MM.1S (cell line): ENCODE measurements around the gene NDOR1.
A peak's percentile ranks its signal among the peaks of the same experiment; 100 is the strongest.

ENCODE experiments used
- DNase-seq: peaks from one replicate; pipeline ENCODE4 v3.0.0-alpha.2; 2015
- H2AFZ ChIP-seq: fragments of 300-600 bp; sonication (generic); 2 replicates; pipeline ENCODE4 v1.6.0; 2016; ENCODE audit warnings: antibody characterized with exemption, low read length
- H3F3A ChIP-seq: fragments of 300-600 bp; sonication (generic); 2 replicates; pipeline ENCODE4 v1.6.1; 2016; ENCODE audit warnings: mild to moderate bottlenecking, antibody characterized with exemption, low read length, moderate library complexity, mixed read lengths; ENCODE audit not compliant: insufficient read depth
- H3K27ac ChIP-seq: fragments of 300-600 bp; sonication (generic); 2 replicates; pipeline ENCODE4 v1.5.1; 2016; ENCODE audit warnings: mild to moderate bottlenecking, low read length
- H3K27me3 ChIP-seq: fragments of 300-600 bp; sonication (generic); replicated peaks from 2 replicates; pipeline ENCODE4 v1.6.0; 2016; ENCODE audit warnings: low read length; ENCODE audit not compliant: insufficient read depth
- H3K36me3 ChIP-seq: fragments of 300-600 bp; sonication (generic); replicated peaks from 2 replicates; pipeline ENCODE4 v1.6.1; 2016; ENCODE audit warnings: mild to moderate bottlenecking, low read length, mixed read lengths; ENCODE audit not compliant: insufficient read depth
- H3K4me1 ChIP-seq: fragments of 300-600 bp; sonication (generic); 2 replicates; pipeline ENCODE4 v1.6.1; 2016; ENCODE audit warnings: low read length, mixed read lengths
- H3K4me2 ChIP-seq: fragments of 300-600 bp; sonication (generic); 2 replicates; pipeline ENCODE4 v1.6.0; 2016; ENCODE audit warnings: low read depth, low read length
- H3K4me3 ChIP-seq: fragments of 300-600 bp; sonication (generic); 2 replicates; pipeline ENCODE4 v1.5.1; 2016; ENCODE audit warnings: low read length, mixed read lengths
- H3K79me2 ChIP-seq: fragments of 300-600 bp; sonication (generic); 2 replicates; pipeline ENCODE4 v1.6.1; 2016; ENCODE audit warnings: mixed run types, low read length, mixed read lengths
- H3K9ac ChIP-seq: fragments of 300-600 bp; sonication (generic); 2 replicates; pipeline ENCODE4 v1.6.1; 2016; ENCODE audit warnings: low read length, mixed read lengths
- H3K9me2 ChIP-seq: fragments of 300-600 bp; sonication (generic); replicated peaks from 2 replicates; pipeline ENCODE4 v1.6.1; 2016; ENCODE audit warnings: mild to moderate bottlenecking, low read length, mixed read lengths; ENCODE audit not compliant: insufficient read depth
- H3K9me3 ChIP-seq: fragments of 300-600 bp; sonication (generic); replicated peaks from 2 replicates; pipeline ENCODE4 v1.6.1; 2016; ENCODE audit warnings: mild to moderate bottlenecking, low read length, mixed read lengths; ENCODE audit not compliant: insufficient read depth
- H4K20me1 ChIP-seq: fragments of 300-600 bp; sonication (generic); 2 replicates; pipeline ENCODE4 v1.6.1; 2016; ENCODE audit warnings: mild to moderate bottlenecking, low read length, moderate library complexity, mixed read lengths; ENCODE audit not compliant: insufficient read depth
- EZH2 ChIP-seq: fragments of 300-600 bp; sonication (generic); optimal IDR thresholded peaks from 2 replicates; pipeline ENCODE3; 2017; ENCODE audit warnings: low read depth, mild to moderate bottlenecking, antibody characterized with exemption, low read length, mixed read lengths
- EZH2phosphoT487 ChIP-seq: fragments of 300-600 bp; sonication (generic); IDR thresholded peaks from 2 replicates; pipeline ENCODE4 v1.6.1; 2018; ENCODE audit warnings: antibody characterized with exemption, low read length
- TF ChIP-seq, protein P1 (sequence below): fragments of 300-600 bp; sonication (generic); IDR thresholded peaks from 2 replicates; pipeline ENCODE4 v1.5.1; 2016; ENCODE audit warnings: antibody characterized with exemption, low read length, mixed read lengths

The NDOR1 gene

DNA sequence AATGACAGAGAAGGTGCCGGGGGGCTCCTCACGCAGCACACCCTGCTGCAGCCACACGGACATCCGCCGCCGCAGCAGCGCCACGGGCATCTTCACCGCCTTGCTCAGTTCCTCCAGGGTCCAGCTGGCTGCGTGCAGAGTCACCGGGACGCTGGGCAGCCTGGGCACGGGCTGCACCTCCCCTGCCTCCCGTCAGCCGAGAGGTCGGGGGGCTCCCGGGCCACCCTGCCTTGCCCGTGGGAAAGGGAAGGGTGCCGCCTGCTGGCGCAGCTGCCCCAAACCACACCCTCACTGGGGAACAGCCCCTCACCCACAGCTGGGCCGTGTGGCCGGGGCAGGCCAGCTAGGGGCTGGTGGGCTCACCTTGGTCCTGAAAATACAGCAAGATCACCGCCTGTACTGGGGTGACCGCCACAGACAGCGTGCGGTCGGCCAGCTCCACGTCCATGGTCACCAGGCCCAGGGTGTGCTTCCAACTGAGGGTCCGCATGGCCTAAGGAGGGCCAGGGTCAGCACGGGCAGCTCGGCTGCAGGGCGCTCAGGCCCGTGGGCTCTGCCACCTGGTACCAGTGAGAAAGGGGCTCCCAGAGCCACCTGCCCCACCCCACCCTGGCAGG lies 30.0 kb upstream of the NDOR1 start:
- no peak for DNase-seq
- no peak for TF ChIP-seq EZH2

DNA sequence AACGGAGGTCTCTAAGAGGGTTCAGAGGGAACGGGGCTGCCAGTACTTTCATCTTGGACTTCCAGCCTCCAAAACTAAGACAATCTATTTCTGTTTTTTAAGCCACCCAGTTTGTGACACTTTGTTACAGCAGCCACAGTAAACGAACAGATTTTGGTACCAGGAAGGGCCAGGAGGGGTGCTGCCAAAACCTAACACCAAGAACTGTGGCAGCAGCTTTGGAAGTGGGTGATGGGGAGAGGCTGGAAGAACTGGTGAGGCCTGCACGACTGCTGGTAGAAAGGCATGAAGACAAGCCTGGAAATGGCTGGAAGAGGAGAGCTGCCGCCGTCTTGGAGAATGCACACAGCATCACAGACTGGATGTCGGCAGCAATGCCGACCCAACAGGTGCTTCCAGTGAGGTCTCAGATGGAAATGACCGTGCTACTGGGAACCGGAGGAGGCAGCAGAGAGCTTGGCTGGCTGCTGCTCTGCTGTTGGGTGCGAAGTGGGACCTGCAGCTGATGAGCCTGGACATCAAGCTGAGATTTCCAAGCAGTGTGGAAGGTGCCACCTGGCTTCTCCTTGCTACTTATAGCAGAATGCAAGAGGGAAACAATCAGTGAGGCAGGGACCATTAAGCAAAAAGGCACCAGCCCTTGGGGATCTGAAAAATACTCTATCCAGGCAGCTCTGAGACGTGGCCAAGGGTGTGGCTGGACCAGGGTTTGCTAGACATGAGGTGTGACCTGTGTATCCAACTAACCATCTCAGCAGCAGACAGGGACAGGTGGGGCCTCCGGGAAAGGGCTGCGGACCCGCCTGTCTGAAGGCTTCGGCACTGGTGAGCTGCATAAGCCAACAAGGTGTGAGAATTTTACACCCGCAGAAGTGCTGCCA lies 29.0 kb upstream of the NDOR1 start:
- no peak overlapping the region for H3K4me2 ChIP-seq
- H3K27me3 ChIP-seq, result peaks cover 13% of the 10 kb centered on the region
- no peak overlapping the region for H3K9ac ChIP-seq
- no peaks in the 10 kb centered on the region for H3K9me3 ChIP-seq
- H3K79me2 ChIP-seq, result no peaks in the 10 kb centered on the region
- H3K36me3 ChIP-seq, result no peaks in the 10 kb centered on the region
- peaks cover 10% of the 10 kb centered on the region; the same call in 1 of the 2 replicates for H3F3A ChIP-seq
- no peaks in the 10 kb centered on the region for H3K9me2 ChIP-seq
- DNase-seq, result peak; percentile 31
- H3K27ac ChIP-seq, result no peak overlapping the region
- H3K4me1 ChIP-seq, result no peaks in the 10 kb centered on the region
- H4K20me1 ChIP-seq, result no peaks in the 10 kb centered on the region
- no peak overlapping the region for H3K4me3 ChIP-seq
- TF ChIP-seq, protein P1, sequence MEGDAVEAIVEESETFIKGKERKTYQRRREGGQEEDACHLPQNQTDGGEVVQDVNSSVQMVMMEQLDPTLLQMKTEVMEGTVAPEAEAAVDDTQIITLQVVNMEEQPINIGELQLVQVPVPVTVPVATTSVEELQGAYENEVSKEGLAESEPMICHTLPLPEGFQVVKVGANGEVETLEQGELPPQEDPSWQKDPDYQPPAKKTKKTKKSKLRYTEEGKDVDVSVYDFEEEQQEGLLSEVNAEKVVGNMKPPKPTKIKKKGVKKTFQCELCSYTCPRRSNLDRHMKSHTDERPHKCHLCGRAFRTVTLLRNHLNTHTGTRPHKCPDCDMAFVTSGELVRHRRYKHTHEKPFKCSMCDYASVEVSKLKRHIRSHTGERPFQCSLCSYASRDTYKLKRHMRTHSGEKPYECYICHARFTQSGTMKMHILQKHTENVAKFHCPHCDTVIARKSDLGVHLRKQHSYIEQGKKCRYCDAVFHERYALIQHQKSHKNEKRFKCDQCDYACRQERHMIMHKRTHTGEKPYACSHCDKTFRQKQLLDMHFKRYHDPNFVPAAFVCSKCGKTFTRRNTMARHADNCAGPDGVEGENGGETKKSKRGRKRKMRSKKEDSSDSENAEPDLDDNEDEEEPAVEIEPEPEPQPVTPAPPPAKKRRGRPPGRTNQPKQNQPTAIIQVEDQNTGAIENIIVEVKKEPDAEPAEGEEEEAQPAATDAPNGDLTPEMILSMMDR, result peak; percentile 56
- no peak for TF ChIP-seq EZH2phosphoT487
- no peak overlapping the region for H2AFZ ChIP-seq

More for the DNA sequence above, 30.0 kb upstream of the NDOR1 start:
- Histone ChIP-seq H2AFZ (no peak overlapping the region), H4K20me1 (no peaks in the 10 kb centered on the region), H3K79me2 (no peaks in the 10 kb centered on the region), H3K4me2 (no peak overlapping the region), H3K27me3 (peaks cover 24% of the 10 kb centered on the region), H3K36me3 (no peaks in the 10 kb centered on the region), H3K27ac (no peak overlapping the region), H3K9me2 (no peaks in the 10 kb centered on the region), H3F3A (peaks cover 10% of the 10 kb centered on the region; the same call in 1 of the 2 replicates), H3K4me3 (no peak overlapping the region), H3K9ac (no peak overlapping the region), H3K4me1 (no peaks in the 10 kb centered on the region), H3K9me3 (no peaks in the 10 kb centered on the region)

DNA sequence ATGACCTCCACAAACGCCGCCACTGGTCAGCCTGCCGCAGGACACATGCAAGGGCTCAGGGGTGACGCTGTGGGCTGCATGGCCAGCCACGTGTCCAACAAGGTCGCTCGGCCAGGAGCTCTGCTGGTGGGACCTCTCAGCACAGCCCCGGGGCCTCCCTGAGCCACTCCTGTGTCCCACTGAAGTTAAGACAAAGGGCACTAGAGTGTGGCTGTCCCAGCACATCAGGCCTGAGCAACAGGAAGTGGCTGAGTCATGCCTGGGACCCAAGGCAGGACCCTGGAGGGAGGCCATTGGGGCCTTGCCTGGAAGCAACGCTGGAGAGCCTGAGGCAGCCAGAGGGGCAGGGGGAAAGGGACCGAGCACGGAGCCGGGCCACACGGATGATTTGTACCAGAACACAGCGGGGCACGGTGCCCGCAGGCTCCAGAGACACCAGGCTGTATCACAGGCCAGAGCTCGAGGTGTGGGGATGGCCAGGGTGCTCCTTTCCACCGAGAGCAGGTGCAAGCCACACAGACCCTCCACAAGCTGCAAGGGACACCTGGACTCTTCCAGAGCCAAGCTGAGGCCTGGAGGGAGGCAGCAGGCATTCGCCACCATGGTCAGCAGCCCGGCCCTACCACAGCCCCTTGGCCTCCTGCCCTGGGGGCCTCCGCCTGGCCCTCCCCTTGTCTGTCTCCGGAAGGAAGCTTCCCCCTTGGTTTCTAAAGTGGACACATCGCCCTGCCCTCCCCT lies 27.1 kb upstream of the NDOR1 start:
- H3K4me1 ChIP-seq, result no peaks in the 10 kb centered on the region
- H3F3A ChIP-seq, result peaks cover 10% of the 10 kb centered on the region; the same call in 1 of the 2 replicates
- H3K4me3 ChIP-seq, result no peak overlapping the region
- no peaks in the 10 kb centered on the region for H3K9me2 ChIP-seq
- no peaks in the 10 kb centered on the region for H4K20me1 ChIP-seq
- H3K4me2 ChIP-seq, result no peak overlapping the region
- no peak overlapping the region for H2AFZ ChIP-seq
- H3K9ac ChIP-seq, result no peak overlapping the region
- H3K27ac ChIP-seq, result no peak overlapping the region
- H3K79me2 ChIP-seq, result no peaks in the 10 kb centered on the region
- H3K9me3 ChIP-seq, result no peaks in the 10 kb centered on the region
- no peaks in the 10 kb centered on the region for H3K36me3 ChIP-seq
- no peak for DNase-seq
- H3K27me3 ChIP-seq, result no peaks in the 10 kb centered on the region; the same call in 1 of the 2 replicates
- TF ChIP-seq EZH2, result no peak
- TF ChIP-seq, protein P1, result no peak
